H1 (cell line): ENCODE results near the gene TLCD3B. TPM values are rescaled to one million over a fixed set of nuclear protein-coding genes. Genes with fewer than 3 reads are reported as not detected.
A peak's percentile ranks its signal among the peaks of the same experiment; 100 is the strongest.

Source experiments
- CTCF ChIA-PET: fragments of 300-600 bp; sonication (Branson Sonifier 250); formaldehyde crosslinking; loops from one replicate; lab custom pipeline; 2021; ENCODE audit not compliant: partially characterized antibody; lab: Charles Lee
- POLR2A ChIA-PET: fragments of 300-600 bp; sonication (Branson Sonifier 250); formaldehyde crosslinking; loops from one replicate; lab custom pipeline; 2021; ENCODE audit warnings: inconsistent platforms; ENCODE audit not compliant: partially characterized antibody; lab: Charles Lee
- DNase-seq, 2 experiments: peaks; one replicate each; pipeline versions ENCODE4 v3.0.0 to v3.0.0-alpha.2; 2010 to 2022; ENCODE audit warnings: low spot score in 2 of 2, low read depth in 1 of 2, mixed read lengths in 1 of 2
- FAIRE-seq: peaks from 2 replicates; lab custom pipeline; 2011; peaks lifted over from hg19 to GRCh38; lab: Jason Lieb, UNC
- H2AFZ ChIP-seq: 2 replicates; pipeline ENCODE4 v1.8.1; 2012; ENCODE audit warnings: low read length, inconsistent platforms
- H2AK5ac ChIP-seq: 2 replicates; pipeline ENCODE4 v1.6.1; 2013; ENCODE audit warnings: low read depth, low read length
- H2BK120ac ChIP-seq: replicated peaks from 2 replicates; pipeline ENCODE3; 2013; ENCODE audit warnings: low read depth, low read length, inconsistent platforms
- H2BK12ac ChIP-seq: 2 replicates; pipeline ENCODE4 v1.6.1; 2013; ENCODE audit warnings: low read depth, low read length
- H2BK15ac ChIP-seq: 2 replicates; pipeline ENCODE4 v1.6.1; 2013; ENCODE audit warnings: low read length
- H2BK20ac ChIP-seq: 2 replicates; pipeline ENCODE4 v1.6.1; 2013; ENCODE audit warnings: low read length
- H2BK5ac ChIP-seq: 2 replicates; pipeline ENCODE4 v1.6.1; 2013; ENCODE audit warnings: low read depth, low read length
- H3K14ac ChIP-seq: 2 replicates; pipeline ENCODE4 v1.6.1; 2013; ENCODE audit warnings: inconsistent platforms; ENCODE audit not compliant: insufficient read length
- H3K18ac ChIP-seq: 2 replicates; pipeline ENCODE4 v1.6.1; 2013; ENCODE audit warnings: low read length; ENCODE audit errors: extremely low read depth
- H3K23ac ChIP-seq: 2 replicates; pipeline ENCODE4 v1.6.1; 2013; ENCODE audit warnings: inconsistent platforms; ENCODE audit not compliant: insufficient read length
- H3K23me2 ChIP-seq: 2 replicates; pipeline ENCODE4 v1.6.1; 2013; ENCODE audit warnings: low read depth, low read length
- H3K27ac ChIP-seq: 2 replicates; pipeline ENCODE4 v1.6.1; 2011; ENCODE audit warnings: low read depth, low read length, inconsistent platforms
- H3K27me3 ChIP-seq, 4 experiments: replicated peaks in 1 of 4; 1 replicate in 1 of 4; 2 replicates in 3 of 4; pipeline versions ENCODE4 v1.6.1 to v1.8.1; 2011 to 2013; ENCODE audit warnings: low read length in 3 of 4, mild to moderate bottlenecking in 3 of 4, inconsistent platforms in 2 of 4, mixed read lengths in 2 of 4, moderate library complexity in 1 of 4; ENCODE audit not compliant: control insufficient read depth in 3 of 4, insufficient read depth in 3 of 4; ENCODE audit errors: extremely low read depth in 1 of 4
- H3K36me3 ChIP-seq, 4 experiments: 2 replicates each; pipeline versions ENCODE4 v1.6.1 to v1.8.1; 2011 to 2013; ENCODE audit warnings: mild to moderate bottlenecking in 4 of 4, low read length in 3 of 4, moderate library complexity in 2 of 4, control low read depth in 1 of 4, inconsistent platforms in 1 of 4; ENCODE audit not compliant: insufficient read depth in 4 of 4, control insufficient read depth in 2 of 4
- H3K4ac ChIP-seq: replicated peaks from 2 replicates; pipeline ENCODE3; 2013; ENCODE audit warnings: low read length, low read depth, mixed read lengths, inconsistent platforms; ENCODE audit not compliant: insufficient read length
- H3K4me1 ChIP-seq, 4 experiments: replicated peaks in 1 of 4; 1 replicate in 1 of 4; 2 replicates in 3 of 4; pipeline versions ENCODE4 v1.6.1 to v1.8.1; 2011 to 2013; ENCODE audit warnings: low read length in 3 of 4, inconsistent platforms in 2 of 4, mixed read lengths in 1 of 4; ENCODE audit not compliant: insufficient read depth in 4 of 4, control insufficient read depth in 3 of 4
- H3K4me2 ChIP-seq, 2 experiments: 2 replicates each; pipeline versions ENCODE4 v1.6.1 to v1.8.1; 2011 to 2013; ENCODE audit warnings: low read depth in 2 of 2, low read length in 2 of 2, control low read depth in 1 of 2, inconsistent platforms in 1 of 2, mild to moderate bottlenecking in 1 of 2; ENCODE audit not compliant: insufficient read depth in 1 of 2
- H3K4me3 ChIP-seq, 4 experiments: fragments of 200-600, 300-600 bp in 1 of 4; sonication (generic), shearing (Covaris generic), sonication (Bioruptor Twin) in 1 of 4; 2 replicates each; pipeline versions ENCODE4 v1.5.1 to v1.8.1; 2011 to 2016; ENCODE audit warnings: low read length in 4 of 4, low read depth in 3 of 4, control low read depth in 2 of 4, inconsistent platforms in 2 of 4, mild to moderate bottlenecking in 2 of 4, mixed read lengths in 1 of 4, moderate library complexity in 1 of 4; ENCODE audit not compliant: insufficient read depth in 2 of 4; ENCODE audit errors: extremely low read depth in 1 of 4
- H3K56ac ChIP-seq: replicated peaks from 2 replicates; pipeline ENCODE3; 2013; ENCODE audit warnings: low read depth, mild to moderate bottlenecking, mixed read lengths, low read length, inconsistent platforms; ENCODE audit not compliant: insufficient read length
- H3K79me1 ChIP-seq: 2 replicates; pipeline ENCODE4 v1.6.1; 2013; ENCODE audit warnings: low read depth, low read length, control low read depth
- H3K79me2 ChIP-seq, 2 experiments: 2 replicates each; pipeline versions ENCODE4 v1.6.1 to v1.8.1; 2012 to 2013; ENCODE audit warnings: low read length in 2 of 2, mild to moderate bottlenecking in 2 of 2, inconsistent platforms in 1 of 2; ENCODE audit not compliant: insufficient read depth in 2 of 2, control insufficient read depth in 1 of 2
- H3K9ac ChIP-seq, 4 experiments: replicated peaks in 1 of 4; 1 replicate in 1 of 4; 2 replicates in 3 of 4; pipeline versions ENCODE4 v1.6.1 to v1.8.1; 2011 to 2013; ENCODE audit warnings: low read depth in 3 of 4, low read length in 3 of 4, control low read depth in 2 of 4, mild to moderate bottlenecking in 2 of 4, moderate library complexity in 2 of 4, inconsistent platforms in 1 of 4; ENCODE audit errors: extremely low read depth in 1 of 4
- H3K9me3 ChIP-seq, 2 experiments: 2 replicates each; pipeline versions ENCODE4 v1.6.1 to v1.8.1; 2012 to 2013; ENCODE audit warnings: mild to moderate bottlenecking in 2 of 2, moderate library complexity in 2 of 2, control low read depth in 1 of 2, inconsistent platforms in 1 of 2, low read depth in 1 of 2, low read length in 1 of 2, mixed read lengths in 1 of 2; ENCODE audit not compliant: insufficient read depth in 2 of 2
- H4K20me1 ChIP-seq, 2 experiments: replicated peaks in 1 of 2; 2 replicates each; pipeline versions ENCODE3 to v1.8.1; 2011 to 2013; ENCODE audit warnings: inconsistent platforms in 2 of 2, low read length in 2 of 2, mild to moderate bottlenecking in 1 of 2; ENCODE audit not compliant: insufficient read depth in 2 of 2, control insufficient read depth in 1 of 2
- H4K5ac ChIP-seq: 2 replicates; pipeline ENCODE4 v1.6.1; 2013; ENCODE audit warnings: low read length, low read depth, mixed read lengths, inconsistent platforms; ENCODE audit not compliant: insufficient read length
- H4K8ac ChIP-seq: 2 replicates; pipeline ENCODE4 v1.8.0; 2013; ENCODE audit warnings: mild to moderate bottlenecking, moderate library complexity, low read length, inconsistent platforms; ENCODE audit not compliant: insufficient read depth; ENCODE audit errors: extremely low read depth
- H4K91ac ChIP-seq: replicated peaks from 2 replicates; pipeline ENCODE3; 2013; ENCODE audit warnings: low read length, mixed read lengths, inconsistent platforms; ENCODE audit not compliant: insufficient read length
- SP1 ChIP-seq: IDR thresholded peaks from 2 replicates; pipeline ENCODE4 v1.6.1; 2011; ENCODE audit warnings: low read depth, low read length
- SP2 ChIP-seq: IDR thresholded peaks from 2 replicates; pipeline ENCODE4 v1.6.1; 2012; ENCODE audit warnings: mild to moderate bottlenecking, low read length, inconsistent platforms
- WGBS, 2 experiments: shearing (Covaris generic) in 1 of 2; methylation state at CpG; one replicate each; pipeline versions ENCODE4 v1.1.6 to v1.1.7; 2013 to 2015; ENCODE audit warnings: low lambda C conversion rate in 2 of 2, mixed read lengths in 2 of 2, inconsistent platforms in 1 of 2, low coverage in 1 of 2, missing lambda C conversion rate in 1 of 2; ENCODE audit not compliant: insufficient replicate concordance in 2 of 2, insufficient coverage in 1 of 2, insufficient read length in 1 of 2; ENCODE audit errors: extremely low coverage in 1 of 2, missing lambda C conversion rate in 1 of 2; 5-methylcytosine and 5-hydroxymethylcytosine counted together
- polyA plus RNA-seq, 7 experiments: library from polyadenylated mRNA; depleted of rRNA in 3 of 7; stranded (reverse) in 5 of 7; unstranded in 2 of 7; fragments of >200 nt in 5 of 7; fragments of 200-250 nt in 2 of 7; gene quantifications; 1 replicate in 5 of 7; 2 replicates in 1 of 7; 4 replicates in 1 of 7; pipeline versions ENCODE4 v1.2.1 to v1.2.3, GENCODE V29; 2011 to 2013; ENCODE audit warnings: missing spikeins in 2 of 7, mixed read lengths in 2 of 7
- total RNA-seq: library from RNA; stranded (reverse); fragmentation: NEBNext Ultra II Directional; extraction: Animal tissue kit (Norgen Biotek cat#: 25700); gene quantifications from 2 replicates; pipeline ENCODE4 v1.2.1, GENCODE V29; 2021

The TLCD3B gene
- total and polyA plus RNA-seq, 2 of the 8 experiments (the other 6 are each of a cell fraction or from before 2014, with no cell fraction given) = 15.2 to 26.9 TPM

- no peak overlapping the region for H4K91ac ChIP-seq
- H4K5ac ChIP-seq = no peak overlapping the region
- H3K18ac ChIP-seq = no peak overlapping the region
- H2AK5ac ChIP-seq = no peak overlapping the region
- ChIA-PET POLR2A (interaction anchor here (0.6 to 21.2 kb wide), 5 partner anchors 8 to 109 kb away, joined by 3 to 353 read pairs (median 88); partner anchors contain the start of genes PPP4C, TBX6 and YPEL3), CTCF (interaction anchor here (0.7 to 7.3 kb wide), 5 partner anchors 13 to 117 kb away, joined by 3 to 51 read pairs (median 5); partner anchors contain the start of gene TBX6)
- no peak overlapping the region for H2AFZ ChIP-seq
- H3K4ac ChIP-seq = no peak overlapping the region
- H3K23me2 ChIP-seq = peaks cover 7% of the 10 kb centered on the region; the same call in 1 of the 2 replicates
- no peaks in the 10 kb centered on the region for H3K27me3 ChIP-seq
- H3K79me1 ChIP-seq = peaks cover 9% of the 10 kb centered on the region; the same call in 1 of the 2 replicates
- H2BK12ac ChIP-seq = no peak overlapping the region
- H2BK5ac ChIP-seq = no peak overlapping the region
- no peak overlapping the region for H3K4me2 ChIP-seq
- H3K27ac ChIP-seq = no peak overlapping the region
- DNase-seq = no peak
- H3K23ac ChIP-seq = no peak overlapping the region
- TF ChIP-seq SP1 = peak; percentile 1; the same call in 1 of the 2 replicates
- TF ChIP-seq SP2 = no peak
- peaks cover 15 to 30% of the 10 kb centered on the region in 2 experiments for H3K79me2 ChIP-seq
- H3K4me3 ChIP-seq = no peak overlapping the region
- H3K14ac ChIP-seq = no peak overlapping the region
- no peak overlapping the region for H2BK20ac ChIP-seq
- peaks cover 19 to 54% (median 47%) of the 10 kb centered on the region in 4 experiments for H3K36me3 ChIP-seq
- H4K20me1 ChIP-seq = peaks cover 16 to 35% of the 10 kb centered on the region in 2 experiments
- no peak for FAIRE-seq
- peak overlapping the region; percentile 4; the same call in 1 of the 2 replicates for H4K8ac ChIP-seq
- H3K9ac ChIP-seq = no peak overlapping the region
- no peak overlapping the region for H2BK15ac ChIP-seq
- H2BK120ac ChIP-seq = no peak overlapping the region
- 96% methylated on average over 31 of the region's 31 CpGs; no CpG with 5 or more reads in 1 of the 2 experiments for WGBS, 2 experiments
- peaks cover 0 to 14% (median 6%) of the 10 kb centered on the region in 4 experiments; a peak in 6 of 7 replicates for H3K4me1 ChIP-seq
- H3K56ac ChIP-seq = no peak overlapping the region
- H3K9me3 ChIP-seq = no peaks in the 10 kb centered on the region
These were observed 38.8 kb upstream of the TLCD3B start for GRCh38 chr16:30069611-30070462.
